Stimulated activated CD8-positive, alpha-beta memory T cell treated with anti-CD3 and anti-CD28 coated beads, Interleukin-2, amount 100 ng/mL, for 48 hours (primary cell): Measurements from ENCODE around the gene SLC4A8.

ENCODE experiments used
- DNase-seq, 2 donors: peaks; one replicate each; pipeline ENCODE4 v3.0.0-alpha.2; 2020; ENCODE audit warnings: low read depth in 2 of 2

SLC4A8 gene

DNA sequence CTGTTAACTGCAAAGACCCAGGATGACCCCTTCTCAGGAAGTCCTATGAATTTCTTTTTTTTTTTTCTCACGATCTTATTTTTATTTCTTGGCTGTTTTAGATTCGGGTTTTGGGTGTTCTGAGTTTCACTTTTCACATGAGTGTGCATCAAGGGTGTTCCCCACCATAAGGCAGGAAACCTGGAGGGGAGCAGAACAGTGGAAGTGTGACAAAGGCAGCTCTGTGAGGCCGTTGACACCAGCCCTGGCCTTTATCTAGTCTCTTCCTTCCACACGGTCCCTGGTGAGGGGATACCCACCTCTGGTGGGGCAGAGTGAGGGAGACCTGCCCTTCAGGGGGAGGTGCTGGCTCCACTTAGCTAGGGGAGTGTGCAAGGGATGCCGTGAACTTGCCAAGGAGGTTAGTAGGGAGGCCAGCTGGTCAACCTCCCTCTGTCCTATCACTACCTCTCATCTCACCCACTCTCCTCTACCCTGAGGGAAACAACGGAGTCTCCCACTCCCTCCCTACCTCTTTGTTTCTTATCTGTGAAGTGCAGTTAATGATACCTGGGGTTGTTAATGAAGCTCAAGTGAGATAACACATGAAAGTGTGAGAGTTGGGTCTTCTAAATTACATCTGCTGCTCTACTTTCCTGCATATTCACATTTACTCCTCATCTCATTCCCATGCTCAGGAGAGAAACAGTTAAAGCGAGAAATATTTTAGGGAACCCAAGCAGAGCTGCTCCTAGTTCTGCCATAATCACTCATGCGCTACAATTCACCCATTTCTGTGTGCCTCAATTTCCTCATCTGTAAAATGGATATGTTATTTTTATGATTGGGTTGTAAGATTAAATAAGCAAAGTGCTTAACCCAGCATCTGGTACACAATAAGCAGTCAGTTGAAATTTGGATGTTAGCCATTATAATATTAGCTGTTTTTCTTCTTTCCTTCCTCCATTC is 29.1 kb upstream of the SLC4A8 start:
- no peak for DNase-seq

DNA sequence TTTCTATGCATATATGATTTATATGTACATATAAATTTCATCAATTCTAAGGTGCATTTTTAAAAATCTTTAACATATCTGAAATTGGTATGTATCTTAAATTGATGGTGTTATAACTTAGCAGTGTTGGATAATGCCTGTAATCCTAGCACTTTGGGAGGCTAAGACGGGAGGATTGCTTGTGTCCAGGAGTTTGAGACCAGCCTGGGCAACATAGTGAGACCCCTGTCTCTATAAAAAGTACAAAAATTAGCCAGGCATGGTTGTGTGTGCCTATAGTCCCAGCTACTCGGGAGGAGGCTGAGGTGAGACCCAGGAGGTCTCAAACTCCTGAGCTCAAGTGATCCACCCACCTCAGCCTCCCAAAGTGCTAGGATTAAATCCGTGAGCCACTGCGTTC is 27.0 kb upstream of the SLC4A8 start:
- no peak for DNase-seq

DNA sequence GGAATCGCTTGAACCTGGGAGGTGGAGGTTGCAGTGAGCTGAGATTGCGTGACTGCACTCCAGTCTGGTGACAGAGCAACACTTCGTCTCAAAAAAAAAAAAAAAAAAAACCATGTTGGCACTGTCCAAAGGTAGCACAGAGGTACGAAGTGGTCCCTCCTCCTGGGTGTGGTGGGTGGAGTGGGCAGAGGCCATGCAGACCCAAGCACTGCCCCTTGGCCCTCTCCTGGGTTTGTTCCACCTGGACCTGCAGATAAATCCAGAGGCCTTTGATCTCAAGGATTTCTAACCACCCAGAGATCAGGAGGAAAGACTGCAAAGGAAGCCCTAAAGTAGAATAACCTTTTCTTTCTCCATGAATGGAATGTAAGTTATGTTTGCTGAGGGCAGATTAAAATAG is 24.7 kb upstream of the SLC4A8 start:
- DNase-seq = no peak

DNA sequence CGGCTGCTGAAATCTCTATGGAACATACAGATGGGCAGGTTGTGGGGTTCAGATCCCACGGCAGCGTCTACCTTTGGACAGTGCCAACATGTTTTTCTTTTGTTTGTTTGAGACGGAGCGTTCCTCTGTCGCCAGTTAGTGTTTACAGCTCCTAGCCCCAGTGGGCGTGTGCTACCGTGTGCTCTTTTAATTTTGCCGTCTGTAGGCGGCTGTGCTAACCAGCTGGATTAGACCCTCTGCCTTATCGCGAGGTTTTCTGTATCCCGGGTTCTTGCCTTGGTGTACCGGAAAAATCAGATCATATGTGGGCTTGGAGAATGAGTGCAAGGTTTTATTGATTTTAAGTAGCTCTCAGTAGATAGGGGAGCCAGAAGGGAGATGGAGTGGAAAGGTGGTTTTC is 23.6 kb upstream of the SLC4A8 start:
- no peak for DNase-seq

DNA sequence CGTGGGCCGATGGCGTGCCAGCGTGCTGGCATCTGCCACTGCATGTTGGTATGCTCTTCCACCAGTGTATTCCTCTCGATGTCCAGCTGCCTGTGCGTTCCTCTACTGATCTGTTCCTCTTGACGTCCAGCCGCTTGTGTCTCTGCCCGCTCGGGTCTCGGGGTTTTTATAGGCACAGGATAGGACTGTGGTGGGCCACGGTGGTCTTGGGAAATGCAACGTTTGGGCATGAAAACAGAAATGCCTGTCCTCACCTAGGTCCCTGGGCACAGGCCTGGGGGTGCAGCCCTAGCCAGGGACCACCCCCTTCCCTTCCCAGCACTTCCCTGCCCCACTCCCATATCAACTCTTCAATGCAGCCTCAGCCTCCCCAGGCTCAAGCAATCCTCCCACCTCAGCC is 23.1 kb upstream of the SLC4A8 start:
- DNase-seq = no peak

DNA sequence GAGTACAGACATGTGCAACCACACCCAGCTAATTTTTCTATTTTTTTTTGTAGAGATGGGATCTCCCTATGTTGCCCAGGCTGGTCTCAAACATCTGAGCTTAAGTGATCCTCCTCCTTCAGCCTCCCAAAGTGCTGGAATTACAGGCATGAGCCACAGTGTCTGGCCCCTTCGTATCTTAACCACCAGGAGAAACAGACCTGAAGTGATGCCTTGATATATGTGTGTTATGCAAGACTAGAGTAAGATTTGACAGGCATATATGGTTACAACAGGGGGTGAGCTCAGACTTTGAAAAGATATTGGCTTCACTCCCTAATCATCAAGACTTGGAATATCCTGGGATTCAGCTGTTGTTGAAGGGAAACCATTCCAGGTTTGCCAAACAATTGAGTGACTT is 22.7 kb upstream of the SLC4A8 start:
- no peak for DNase-seq

DNA sequence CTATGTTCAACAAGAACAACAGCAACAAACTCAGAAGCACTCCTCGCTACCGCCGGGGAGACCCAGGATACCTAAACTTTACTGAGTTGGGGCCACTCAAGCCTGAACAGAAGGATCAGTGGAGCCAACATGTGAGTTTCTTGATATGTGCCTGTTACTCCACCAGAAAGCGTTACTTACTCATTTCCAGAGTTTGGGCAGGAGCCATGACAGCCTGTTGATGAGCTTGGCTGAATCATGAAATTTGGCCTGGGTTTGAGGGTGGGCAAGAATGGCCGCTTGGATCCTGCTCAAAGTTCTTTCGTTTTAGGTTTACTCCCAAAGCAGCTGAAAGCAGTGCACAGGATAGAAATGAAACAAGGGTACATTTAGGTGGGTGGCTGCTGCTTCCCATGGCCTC is 21.5 kb upstream of the SLC4A8 start:
- no peak for DNase-seq

DNA sequence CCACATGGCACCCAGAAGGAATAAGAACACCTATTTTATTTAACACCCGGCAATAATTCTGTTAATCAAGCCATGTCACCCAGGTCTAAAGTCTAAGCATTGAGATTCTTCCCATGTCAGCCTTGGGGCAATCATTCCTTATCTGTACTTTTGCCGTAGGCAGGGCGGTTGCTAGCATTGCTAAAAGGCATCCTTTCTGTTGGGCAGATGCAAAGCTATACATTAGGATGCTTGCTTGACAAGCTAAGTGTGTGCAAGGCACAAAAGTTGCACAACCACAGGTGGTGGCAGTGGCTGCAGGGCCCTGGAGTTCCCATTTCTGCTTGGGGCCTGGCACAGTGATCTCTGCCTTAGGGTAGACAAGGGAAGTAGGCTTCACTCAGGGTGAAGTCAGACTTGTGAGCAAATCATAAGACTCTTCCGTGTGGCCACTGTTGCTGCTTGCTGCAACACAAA is 20.9 kb upstream of the SLC4A8 start:
- no peak for DNase-seq

DNA sequence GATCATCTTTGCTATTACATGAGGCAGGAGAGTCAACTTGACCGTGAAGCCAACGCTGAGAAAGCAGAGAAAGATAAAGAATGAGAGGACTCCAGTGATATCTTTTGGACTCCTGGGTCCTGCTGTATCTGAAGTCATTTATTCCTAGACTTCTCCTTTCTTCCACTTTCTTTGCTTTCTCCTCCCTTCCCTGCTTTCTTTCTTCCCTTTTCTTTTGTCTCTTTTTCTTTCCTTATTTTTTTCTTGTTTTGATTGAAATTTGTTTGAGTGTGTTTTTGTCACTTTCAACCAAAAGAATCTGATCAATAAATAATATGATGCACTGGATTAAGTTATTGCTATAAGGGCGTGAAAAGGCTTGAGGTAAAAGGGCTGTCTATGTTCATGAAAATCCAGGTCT is 20.0 kb upstream of the SLC4A8 start:
- no peak for DNase-seq

DNA sequence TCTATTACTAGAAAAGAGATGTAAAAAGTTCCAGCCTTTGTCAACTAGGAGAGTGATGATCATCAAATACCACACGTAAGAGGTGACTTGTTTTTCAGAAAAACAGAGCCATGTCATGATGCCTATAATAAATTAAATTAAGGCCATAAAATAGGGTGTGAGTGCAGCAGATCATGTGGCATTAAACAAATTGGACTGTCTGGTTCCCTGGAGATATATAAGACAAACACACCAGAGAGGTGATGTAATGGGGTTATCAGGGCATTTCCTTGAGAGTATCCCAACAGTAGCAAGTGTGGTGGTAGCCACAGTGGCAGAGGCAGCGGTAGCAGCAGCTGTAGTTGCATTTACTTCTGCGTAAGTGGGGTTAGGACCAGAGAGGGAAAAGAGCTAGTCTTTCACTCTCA is 18.8 kb upstream of the SLC4A8 start:
- no peak for DNase-seq

DNA sequence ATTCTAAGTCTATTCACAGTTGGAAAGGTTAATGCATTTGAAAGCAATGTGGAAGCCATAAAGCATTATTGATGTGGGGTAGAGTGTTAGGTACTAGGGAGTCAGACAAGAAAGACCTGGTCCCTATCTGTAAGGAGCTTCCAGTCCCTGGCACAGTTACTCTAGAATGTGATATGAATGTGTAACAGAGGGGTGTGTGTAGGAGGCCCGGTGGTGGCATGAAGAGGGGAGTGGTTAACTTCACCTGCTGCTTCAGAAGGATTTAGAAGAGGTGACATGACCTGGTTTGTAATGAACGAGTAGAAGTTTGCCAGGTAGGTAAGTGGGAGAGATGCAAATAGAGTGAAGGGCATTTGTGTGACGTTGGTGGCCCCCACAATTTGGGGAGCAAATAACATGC is 18.3 kb upstream of the SLC4A8 start:
- DNase-seq = no peak

DNA sequence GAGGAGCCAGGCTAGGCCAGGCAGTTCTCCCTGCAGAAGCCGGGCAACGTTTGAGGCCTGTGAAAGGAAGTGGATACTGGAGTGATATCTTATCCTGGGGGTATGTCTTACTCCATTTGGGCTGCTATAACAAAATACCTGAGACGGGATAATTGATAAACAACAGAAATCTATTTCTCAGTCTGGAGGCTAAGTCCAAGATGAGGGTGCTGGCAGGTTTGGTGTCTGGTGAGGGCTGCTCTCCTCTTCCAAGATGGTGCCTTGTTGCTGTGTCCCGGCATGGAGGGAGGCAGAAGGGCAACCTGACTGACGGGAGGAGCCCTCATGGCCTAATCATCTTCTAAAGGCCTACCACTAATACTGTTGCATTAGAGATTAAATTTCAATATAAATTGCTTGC is 17.8 kb upstream of the SLC4A8 start:
- DNase-seq = no peak

DNA sequence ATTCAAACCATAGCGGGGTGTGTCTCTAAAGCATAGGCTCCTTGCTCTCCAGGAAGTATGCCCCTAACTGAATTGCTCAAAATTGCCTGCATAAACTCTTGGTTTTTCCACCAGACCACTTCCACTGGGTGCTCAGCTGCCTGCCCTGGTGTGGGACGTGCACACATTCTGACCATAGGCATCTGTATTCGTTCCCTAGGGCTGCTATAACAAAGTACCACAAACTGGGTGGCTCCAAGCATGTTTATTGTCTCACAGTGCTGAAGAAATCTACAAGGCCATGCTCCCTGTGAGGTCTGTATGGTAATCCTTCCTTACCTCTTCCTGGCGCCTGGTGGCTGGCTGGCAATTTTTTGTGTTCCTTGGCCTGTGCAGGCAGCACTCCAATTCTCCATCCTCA is 17.0 kb upstream of the SLC4A8 start:
- DNase-seq = no peak

DNA sequence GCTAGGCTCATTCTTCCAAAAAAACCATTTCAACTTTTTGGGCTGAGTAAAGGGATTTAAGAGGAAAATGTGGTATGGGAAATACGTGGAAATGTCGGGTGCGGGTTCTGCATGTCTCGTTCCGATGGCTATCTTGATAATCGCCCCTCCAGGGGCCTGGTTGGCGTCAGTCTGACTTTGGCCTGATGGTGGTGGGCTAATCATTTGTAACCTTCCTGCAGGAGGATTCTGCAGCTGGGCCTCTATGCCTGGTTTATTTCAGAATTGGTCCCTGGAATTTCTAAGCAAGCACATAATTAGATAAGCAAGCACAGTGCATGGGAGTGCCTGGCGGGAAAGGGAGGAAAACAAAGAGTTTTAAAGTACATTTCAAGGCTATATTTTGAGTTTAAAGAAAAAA is 14.8 kb upstream of the SLC4A8 start:
- DNase-seq = no peak

DNA sequence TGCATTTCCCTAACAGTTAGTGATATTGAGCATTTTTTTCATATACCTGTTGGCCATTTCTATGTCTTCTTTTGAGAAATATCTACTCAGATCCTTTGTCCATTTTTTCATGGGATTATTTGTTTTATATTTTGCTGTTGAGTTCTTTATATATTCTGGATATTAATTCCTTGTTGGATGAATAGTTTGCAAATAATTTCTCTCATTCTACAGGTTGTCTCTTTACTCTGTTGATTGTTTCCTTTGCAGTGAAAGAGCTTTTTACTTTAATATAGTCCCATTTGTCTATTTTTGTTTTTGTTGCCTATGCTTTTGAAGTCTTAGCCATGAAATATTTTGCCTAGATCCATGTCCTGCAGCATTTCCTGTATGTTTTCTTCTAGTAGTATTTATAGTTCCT is 11.5 kb upstream of the SLC4A8 start:
- DNase-seq = no peak

DNA sequence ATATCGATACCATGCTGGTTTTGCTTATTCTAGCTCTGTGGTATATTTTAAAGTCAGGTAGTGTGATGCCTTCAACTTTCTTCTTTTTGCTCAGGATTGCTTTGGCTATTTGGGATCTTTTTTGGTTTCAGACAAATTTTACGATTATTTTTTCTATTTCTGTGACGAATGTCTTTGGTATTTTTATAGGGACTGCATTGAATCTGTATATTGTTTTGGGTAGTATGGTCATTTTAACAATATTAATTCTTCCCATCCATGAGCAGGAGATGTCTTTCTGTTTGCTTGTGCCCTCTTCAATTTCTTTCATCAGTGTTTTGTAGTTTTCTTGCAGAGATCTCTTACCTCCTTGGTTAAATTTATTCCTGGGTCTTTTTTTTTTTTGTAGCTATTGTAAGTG is 10.8 kb upstream of the SLC4A8 start:
- no peak for DNase-seq

DNA sequence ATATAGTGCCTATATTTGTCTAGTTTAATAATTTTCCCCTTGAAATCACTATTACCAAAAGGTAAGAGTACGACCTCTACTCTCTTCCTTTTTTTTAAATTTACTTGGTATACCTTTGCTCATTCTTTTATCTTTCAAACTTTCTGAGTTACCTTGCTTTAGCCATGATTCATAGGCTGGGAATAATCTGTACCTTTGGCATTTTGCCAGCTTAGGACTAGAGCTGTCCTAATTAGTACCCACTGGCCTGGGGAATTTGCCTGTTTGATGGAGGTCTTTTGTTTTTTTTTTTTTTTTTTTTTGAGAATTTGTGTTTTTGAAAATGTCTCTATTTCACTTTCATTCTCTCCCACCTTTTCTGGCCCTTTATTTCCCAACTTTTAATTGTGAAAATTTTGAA is 8.7 kb upstream of the SLC4A8 start:
- no peak for DNase-seq

DNA sequence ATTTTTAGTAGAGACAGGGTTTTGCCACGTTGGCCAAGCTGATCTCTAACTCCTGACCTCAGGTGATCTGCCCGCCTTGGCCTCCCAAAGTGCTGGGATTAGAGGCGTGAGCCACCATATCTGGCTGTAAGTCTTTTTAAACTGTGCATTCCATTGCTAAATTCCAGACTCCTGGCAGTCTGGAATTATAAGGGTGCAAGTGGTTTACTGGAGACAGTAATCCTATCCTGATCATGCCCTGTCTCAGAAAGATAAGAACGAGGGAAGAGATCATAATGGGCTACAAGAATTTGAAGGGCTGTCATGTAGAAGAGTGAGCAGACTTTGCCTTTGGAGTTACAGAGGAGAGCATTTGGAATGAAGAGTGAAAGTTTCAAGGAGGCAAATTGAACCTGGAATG is 6.8 kb upstream of the SLC4A8 start:
- no peak for DNase-seq

DNA sequence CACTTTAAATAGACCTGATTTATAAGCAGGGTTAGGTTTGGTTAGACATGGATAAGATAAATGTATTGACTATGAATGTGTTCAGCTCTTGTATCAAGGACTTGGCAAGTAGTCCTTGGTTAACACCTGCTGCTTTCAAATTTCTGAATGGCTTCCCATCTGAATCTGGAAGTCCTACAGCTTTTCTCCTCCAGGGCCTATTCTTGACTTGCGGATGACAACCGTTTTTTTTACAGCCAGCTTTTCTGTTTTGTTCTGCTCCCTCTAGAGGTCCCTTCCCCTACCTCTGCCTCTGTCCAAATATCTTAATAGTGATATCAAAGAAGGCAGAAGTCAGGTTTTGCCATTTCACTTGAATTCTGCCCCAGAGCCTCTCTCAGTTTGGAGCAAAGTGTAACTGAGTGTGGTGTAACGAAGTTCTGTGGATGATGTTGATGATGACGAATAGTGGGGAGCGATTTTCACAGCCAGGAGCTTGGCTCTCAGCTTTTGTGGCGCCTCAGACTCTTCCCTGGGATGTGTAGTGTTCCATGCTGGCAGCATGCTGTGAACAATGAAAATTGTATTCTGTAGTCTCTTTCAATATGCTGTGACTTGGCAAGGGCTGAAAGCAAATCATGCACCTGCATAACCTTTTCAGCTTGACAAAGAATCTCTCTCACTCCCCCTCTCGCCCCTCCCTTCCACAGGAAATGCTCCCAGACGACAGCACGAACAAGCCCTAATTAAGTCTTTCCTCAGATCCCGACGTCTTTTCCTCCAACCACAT is 5.0 kb upstream of the SLC4A8 start:
- DNase-seq = no peak

DNA sequence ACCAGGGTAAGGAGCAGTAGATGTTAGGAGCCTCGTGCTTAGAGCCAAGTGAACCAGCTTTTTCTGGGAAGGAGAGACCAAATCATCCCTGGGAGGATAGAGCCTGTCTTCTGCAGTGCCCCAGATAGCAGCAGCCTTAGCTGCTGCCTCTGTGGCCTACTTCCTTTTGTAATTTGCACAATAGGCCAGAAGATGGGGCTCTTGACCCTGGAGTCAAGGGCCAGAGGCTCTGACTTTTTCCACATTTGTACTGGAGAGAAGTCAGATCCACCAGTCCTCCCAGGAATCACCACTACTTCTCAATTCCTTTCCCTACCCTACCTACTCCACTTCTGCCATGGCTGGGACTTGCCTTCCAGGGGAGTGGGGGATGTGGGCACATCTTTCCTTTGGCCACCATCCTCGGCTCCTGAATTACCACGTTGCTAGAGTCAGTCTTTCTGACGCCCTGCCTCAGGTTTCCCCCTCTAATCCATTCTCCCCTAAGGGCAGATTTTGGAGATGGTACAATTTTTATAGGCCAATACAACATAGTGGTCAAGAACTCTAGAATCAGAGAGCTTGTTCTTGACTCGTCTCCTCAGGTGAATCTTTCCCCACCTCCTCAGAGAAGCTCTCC is 3.3 kb upstream of the SLC4A8 start:
- DNase-seq = no peak

DNA sequence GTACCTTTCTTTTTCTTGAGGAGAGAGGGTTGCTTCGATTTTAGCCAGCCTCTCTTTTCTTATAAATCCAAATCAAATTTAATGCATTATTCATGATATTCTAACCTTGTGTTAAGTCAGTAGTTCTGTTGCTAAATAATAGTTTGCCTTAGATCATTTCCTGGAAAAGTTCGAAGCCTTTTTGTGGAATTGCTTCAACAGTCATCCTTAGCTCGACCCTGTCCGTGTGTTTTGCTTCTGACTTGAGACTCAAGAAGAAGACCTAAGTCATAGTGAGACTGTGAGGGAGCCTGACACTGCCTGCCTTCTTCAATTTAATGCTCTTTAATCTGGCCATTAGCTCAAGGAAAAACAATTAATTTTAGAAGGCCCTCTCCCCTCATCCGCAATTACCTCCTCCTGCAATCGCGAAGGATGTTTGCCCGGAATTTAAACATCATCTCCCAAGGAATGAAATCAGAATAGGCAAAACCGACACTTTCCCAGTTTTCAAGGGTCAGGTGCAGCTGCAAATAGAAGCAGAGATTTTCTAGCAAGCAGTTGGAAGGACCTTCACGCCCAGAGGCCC is 453 bp upstream of the SLC4A8 start:
- DNase-seq = no peak

DNA sequence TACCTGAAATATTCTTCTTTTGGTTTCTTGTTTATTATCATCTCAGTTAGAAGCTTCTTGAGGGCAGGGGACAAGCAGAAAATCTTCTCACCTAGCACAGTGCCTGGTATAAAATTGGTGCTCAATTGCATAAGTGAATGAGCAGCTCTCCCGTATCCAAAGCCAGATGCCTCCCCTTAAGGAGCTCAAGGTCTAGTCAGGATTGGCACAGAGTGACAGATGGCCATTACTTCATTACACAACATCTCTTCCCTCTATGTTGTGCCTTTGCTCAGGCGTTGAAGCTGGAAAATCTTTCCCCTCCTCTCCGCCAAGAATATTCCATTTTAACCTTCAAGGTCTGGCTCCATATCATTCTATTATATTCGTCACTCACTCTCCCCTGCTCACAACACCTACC is 3.6 kb downstream of the SLC4A8 start:
- DNase-seq = no peak
